Activated CD4-positive, alpha-beta T cell treated with anti-CD3 and anti-CD28 coated beads for 36 hours (primary cell): ENCODE measurements around the gene TARS2. TPM values are rescaled to one million over a fixed set of nuclear protein-coding genes. Genes with fewer than 3 reads are reported as not detected.

Source experiments
- ATAC-seq: fragments of 200-7000 bp; cut with Tn5 transposase; one replicate; pipeline ENCODE4 v1.10.0; 2021; ENCODE audit warnings: mild to moderate bottlenecking, moderate library complexity
- CTCF ChIA-PET: fragments of 350-600 bp; sonication (Branson Sonifier 250); formaldehyde crosslinking; loops from one replicate; lab custom pipeline; 2021; ENCODE audit warnings: antibody characterized with exemption; lab: Charles Lee
- POLR2A ChIA-PET: fragments of 350-600 bp; sonication (Branson Sonifier 250); formaldehyde crosslinking; loops from one replicate; lab custom pipeline; 2021; ENCODE audit warnings: antibody characterized with exemption, inconsistent platforms; lab: Charles Lee
- DNase-seq: peaks from one replicate; pipeline ENCODE4 v3.0.0-alpha.2; 2020
- H3K27ac Mint-ChIP-seq: one replicate; pipeline ENCODE4 v1.8.0; 2021; ENCODE audit warnings: mixed read lengths
- H3K27me3 Mint-ChIP-seq: one replicate; pipeline ENCODE4 v1.8.0; 2021; ENCODE audit warnings: mixed read lengths
- H3K36me3 Mint-ChIP-seq: one replicate; pipeline ENCODE4 v1.8.0; 2021; ENCODE audit warnings: low read depth, mixed read lengths
- H3K4me1 Mint-ChIP-seq: one replicate; pipeline ENCODE4 v1.8.0; 2021; ENCODE audit warnings: mixed read lengths
- H3K4me3 Mint-ChIP-seq: one replicate; pipeline ENCODE4 v1.8.0; 2021; ENCODE audit warnings: mild to moderate bottlenecking, moderate library complexity, mixed read lengths
- H3K9me3 Mint-ChIP-seq: one replicate; pipeline ENCODE4 v1.8.0; 2021; ENCODE audit warnings: low read depth, mixed read lengths
- intact Hi-C, 2 experiments: fragments of 100-400 bp; cut with DNase I in 1 of 2; cut with micrococcal nuclease in 1 of 2; formaldehyde crosslinking; loops; one replicate each; pipeline versions ENCODE4 v1.14.2 to v1.15.1; 2022 to 2024; cut with DNase I, micrococcal nuclease
- total RNA-seq, 2 experiments: library from RNA; stranded (reverse); gene quantifications; one replicate each; pipeline ENCODE4 v1.2.3, GENCODE V29; 2021

The TARS2 gene
- total RNA-seq, 2 experiments from 2014 or later, result 43.8 to 58.6 TPM

- H3K27ac Mint-ChIP-seq, result peak overlapping the region; percentile 42
- intact Hi-C loops, result loop anchor here in 1 of 2 experiments (2.0 to 5.0 kb wide), 2 partner anchors 35 to 87 kb away; partner anchors contain the start of gene FALEC
- H3K4me3 Mint-ChIP-seq, result peak overlapping the region; percentile 69
- H3K9me3 Mint-ChIP-seq, result no peaks in the 10 kb centered on the region
- CTCF ChIA-PET, result interaction anchor here (1.0 to 2.5 kb wide), 2 partner anchors 11 kb away, joined by 3 to 17 read pairs; no protein-coding TSS in a partner anchor
- no peak for DNase-seq
- POLR2A ChIA-PET, result interaction anchor here (1.4 kb wide), 1 partner anchor 10 kb away, joined by 6 read pairs; no protein-coding TSS in a partner anchor
- H3K36me3 Mint-ChIP-seq, result no peaks in the 10 kb centered on the region
- ATAC-seq, result no peak
- peaks cover 31% of the 10 kb centered on the region for H3K27me3 Mint-ChIP-seq
- peaks cover 31% of the 10 kb centered on the region for H3K4me1 Mint-ChIP-seq
Observed at GRCh38 chr1:150549496-150550221, 62.4 kb downstream of the TARS2 start.

GRCh38 chr1:150550222-150551050 lies 63.2 kb downstream of the TARS2 start:
- Mint-ChIP-seq H3K4me3 (no peak overlapping the region), H3K27ac (peak overlapping the region; percentile 19), H3K9me3 (no peaks in the 10 kb centered on the region), H3K36me3 (no peaks in the 10 kb centered on the region), H3K27me3 (peaks cover 28% of the 10 kb centered on the region), H3K4me1 (peaks cover 31% of the 10 kb centered on the region)
- CTCF ChIA-PET, result interaction anchor here (0.8 to 2.5 kb wide), 3 partner anchors 10 to 295 kb away, joined by 3 to 17 read pairs (median 3); no protein-coding TSS in a partner anchor
- no peak for ATAC-seq
- intact Hi-C loops, result loop anchor here in 1 of 2 experiments (5.0 kb wide), 1 partner anchor 88 kb away; no protein-coding TSS in a partner anchor
- DNase-seq, result no peak
- POLR2A ChIA-PET, result interaction anchor here (0.6 to 1.2 kb wide), 3 partner anchors 13 to 583 kb away, joined by 3 to 5 read pairs (median 4); partner anchors contain the start of gene MCL1

GRCh38 chr1:150551051-150551783 lies 64.0 kb downstream of the TARS2 start:
- ChIA-PET CTCF (interaction anchor here (0.6 to 2.5 kb wide), 4 partner anchors 10 to 295 kb away, joined by 3 to 17 read pairs (median 3); no protein-coding TSS in a partner anchor), POLR2A (interaction anchor here (0.6 to 1.2 kb wide), 5 partner anchors 11 to 582 kb away, joined by 3 to 5 read pairs (median 4); partner anchors contain the start of gene MCL1)
- Mint-ChIP-seq H3K4me3 (no peak overlapping the region), H3K27me3 (peaks cover 24% of the 10 kb centered on the region), H3K36me3 (no peaks in the 10 kb centered on the region), H3K27ac (peak overlapping the region; percentile 19), H3K4me1 (peaks cover 31% of the 10 kb centered on the region), H3K9me3 (no peaks in the 10 kb centered on the region)
- ATAC-seq (peak; percentile 26), DNase-seq (peak; percentile 55)
- intact Hi-C loops, result loop anchor here in 1 of 2 experiments (5.0 kb wide), 1 partner anchor 89 kb away; no protein-coding TSS in a partner anchor

- no peak for DNase-seq
- intact Hi-C loops, result loop anchor here in 1 of 2 experiments (5.0 kb wide), 1 partner anchor 89 kb away; no protein-coding TSS in a partner anchor
- peaks cover 31% of the 10 kb centered on the region for H3K4me1 Mint-ChIP-seq
- no peak for ATAC-seq
- POLR2A ChIA-PET, result interaction anchor here (0.7 to 1.2 kb wide), 4 partner anchors 10 to 28 kb away, joined by 3 to 7 read pairs (median 4); partner anchors contain the start of gene MCL1
- H3K4me3 Mint-ChIP-seq, result no peak overlapping the region
- peaks cover 21% of the 10 kb centered on the region for H3K27me3 Mint-ChIP-seq
- no peak overlapping the region for H3K27ac Mint-ChIP-seq
- CTCF ChIA-PET, result interaction anchor here (0.6 to 2.5 kb wide), 2 partner anchors 9 to 11 kb away, joined by 3 to 17 read pairs; no protein-coding TSS in a partner anchor
- H3K36me3 Mint-ChIP-seq, result no peaks in the 10 kb centered on the region
- H3K9me3 Mint-ChIP-seq, result no peaks in the 10 kb centered on the region
Observed at GRCh38 chr1:150551784-150552127, 64.5 kb downstream of the TARS2 start.

GRCh38 chr1:150552128-150552910 lies 65.1 kb downstream of the TARS2 start:
- CTCF ChIA-PET, result interaction anchor here (2.5 kb wide), 1 partner anchor 9 kb away, joined by 17 read pairs; no protein-coding TSS in a partner anchor
- DNase-seq (peak; percentile 62), ATAC-seq (peak; percentile 16)
- H3K27me3 Mint-ChIP-seq, result peaks cover 19% of the 10 kb centered on the region
- intact Hi-C loops, result loop anchor here in 1 of 2 experiments (5.0 kb wide), 1 partner anchor 90 kb away; no protein-coding TSS in a partner anchor
- H3K9me3 Mint-ChIP-seq, result no peaks in the 10 kb centered on the region
- POLR2A ChIA-PET, result interaction anchor here (0.7 to 0.9 kb wide), 3 partner anchors 10 to 13 kb away, joined by 3 to 7 read pairs (median 4); no protein-coding TSS in a partner anchor
- no peak overlapping the region for H3K27ac Mint-ChIP-seq
- H3K4me1 Mint-ChIP-seq, result peaks cover 31% of the 10 kb centered on the region
- no peak overlapping the region for H3K4me3 Mint-ChIP-seq
- no peaks in the 10 kb centered on the region for H3K36me3 Mint-ChIP-seq

- ChIA-PET POLR2A (no interaction called here), CTCF (no interaction called here)
- Mint-ChIP-seq H3K4me3 (no peak overlapping the region), H3K36me3 (no peaks in the 10 kb centered on the region), H3K4me1 (peaks cover 31% of the 10 kb centered on the region), H3K27ac (no peak overlapping the region), H3K27me3 (peaks cover 19% of the 10 kb centered on the region), H3K9me3 (no peaks in the 10 kb centered on the region)
- ATAC-seq, result no peak
- DNase-seq, result no peak
- intact Hi-C loops, result loop anchor here in 1 of 2 experiments (5.0 kb wide), 1 partner anchor 91 kb away; no protein-coding TSS in a partner anchor
Observed at GRCh38 chr1:150552911-150553289, 65.7 kb downstream of the TARS2 start.

- no peaks in the 10 kb centered on the region for H3K9me3 Mint-ChIP-seq
- ATAC-seq (no peak), DNase-seq (no peak)
- ChIA-PET CTCF (interaction anchor here (0.6 to 0.7 kb wide), 2 partner anchors 11 to 120 kb away, joined by 4 to 5 read pairs; no protein-coding TSS in a partner anchor), POLR2A (no interaction called here)
- peaks cover 16% of the 10 kb centered on the region for H3K27me3 Mint-ChIP-seq
- H3K4me1 Mint-ChIP-seq, result peaks cover 28% of the 10 kb centered on the region
- intact Hi-C loops, result loop anchor here in 1 of 2 experiments (5.0 kb wide), 1 partner anchor 91 kb away; no protein-coding TSS in a partner anchor
- H3K27ac Mint-ChIP-seq, result no peak overlapping the region
- H3K36me3 Mint-ChIP-seq, result no peaks in the 10 kb centered on the region
- no peak overlapping the region for H3K4me3 Mint-ChIP-seq
Observed at GRCh38 chr1:150553392-150554085, 66.3 kb downstream of the TARS2 start.

GRCh38 chr1:150554086-150554452 lies 66.8 kb downstream of the TARS2 start:
- Mint-ChIP-seq H3K27ac (no peak overlapping the region), H3K4me1 (peaks cover 28% of the 10 kb centered on the region), H3K4me3 (no peak overlapping the region), H3K27me3 (peaks cover 15% of the 10 kb centered on the region), H3K9me3 (no peaks in the 10 kb centered on the region), H3K36me3 (no peaks in the 10 kb centered on the region)
- CTCF ChIA-PET, result interaction anchor here (0.6 kb wide), 1 partner anchor 61 kb away, joined by 3 read pairs; no protein-coding TSS in a partner anchor
- DNase-seq (no peak), ATAC-seq (no peak)
- intact Hi-C loops, result loop anchor here in 1 of 2 experiments (5.0 kb wide), 1 partner anchor 92 kb away; no protein-coding TSS in a partner anchor
- POLR2A ChIA-PET, result no interaction called here

GRCh38 chr1:150555198-150555970 lies 68.2 kb downstream of the TARS2 start:
- intact Hi-C loops, result no loop called here
- DNase-seq (no peak), ATAC-seq (no peak)
- H3K27me3 Mint-ChIP-seq, result peaks cover 10% of the 10 kb centered on the region
- no peaks in the 10 kb centered on the region for H3K36me3 Mint-ChIP-seq
- CTCF ChIA-PET, result no interaction called here
- H3K9me3 Mint-ChIP-seq, result no peaks in the 10 kb centered on the region
- peaks cover 29% of the 10 kb centered on the region for H3K4me1 Mint-ChIP-seq
- H3K27ac Mint-ChIP-seq, result peak overlapping the region; percentile 40
- no peak overlapping the region for H3K4me3 Mint-ChIP-seq
- POLR2A ChIA-PET, result interaction anchor here (0.5 kb wide), 1 partner anchor 20 kb away, joined by 6 read pairs; no protein-coding TSS in a partner anchor
